ENCODE data around the gene LRRK1.

DNA sequence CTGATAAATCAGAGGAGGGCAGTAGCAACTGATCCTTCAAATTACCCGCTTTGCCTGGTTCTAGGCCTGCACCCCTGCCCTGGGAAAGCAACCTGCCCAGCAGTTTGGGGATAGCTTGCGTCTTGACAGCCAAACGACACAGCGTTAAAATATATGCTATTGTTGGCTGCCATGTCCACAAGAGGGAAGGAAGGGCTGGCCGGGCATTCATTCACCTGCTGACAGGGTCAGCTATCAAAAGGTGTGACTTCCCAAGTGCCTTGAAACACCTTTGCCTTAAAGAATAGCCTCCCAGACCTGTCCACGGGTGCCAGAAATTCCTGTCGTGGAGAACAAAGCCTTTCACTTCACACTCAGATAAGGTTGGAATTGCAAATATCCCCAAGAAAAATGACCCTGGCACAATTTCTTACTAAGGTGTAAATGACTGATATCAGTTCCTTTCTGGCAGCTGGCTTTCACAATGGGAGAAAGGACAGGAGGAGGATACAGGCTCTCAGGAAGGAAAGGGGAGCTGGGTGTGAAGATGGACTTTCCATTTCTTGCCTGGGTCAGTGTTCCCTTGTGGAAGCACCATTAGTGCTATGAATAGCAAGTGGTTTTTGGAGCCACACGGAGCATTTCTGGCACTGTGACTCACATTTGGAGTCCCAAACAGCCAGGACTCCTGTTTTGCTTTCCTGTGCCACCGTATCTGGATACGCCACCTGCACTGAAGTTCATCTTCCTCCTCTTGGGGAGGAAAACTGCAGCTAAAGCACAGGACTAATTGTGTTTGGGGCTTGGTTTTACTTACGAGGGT, 20.3 kb upstream of the LRRK1 start:
- TF ChIP-seq ZSCAN20 (CRISPR knock-in tag; IDR thresholded peaks at IDR 0.05; ENCODE audit: borderline replicate concordance) (no peak), MXD4 (CRISPR knock-in tag; IDR thresholded peaks at IDR 0.05) (no peak), NFYB (CRISPR knock-in tag; IDR thresholded peaks at IDR 0.05) (no peak), EP300 (IDR thresholded peaks at IDR 0.05; ENCODE audit: low read depth in 2 of 2, low read length in 2 of 2) (no peak), EP300 (CRISPR knock-in tag; IDR thresholded peaks at IDR 0.05; ENCODE audit: borderline replicate concordance) (no peak), ZNF546 (CRISPR knock-in tag; conservative IDR thresholded peaks at IDR 0.05) (no peak)
- TF ChIP-seq, protein P1, sequence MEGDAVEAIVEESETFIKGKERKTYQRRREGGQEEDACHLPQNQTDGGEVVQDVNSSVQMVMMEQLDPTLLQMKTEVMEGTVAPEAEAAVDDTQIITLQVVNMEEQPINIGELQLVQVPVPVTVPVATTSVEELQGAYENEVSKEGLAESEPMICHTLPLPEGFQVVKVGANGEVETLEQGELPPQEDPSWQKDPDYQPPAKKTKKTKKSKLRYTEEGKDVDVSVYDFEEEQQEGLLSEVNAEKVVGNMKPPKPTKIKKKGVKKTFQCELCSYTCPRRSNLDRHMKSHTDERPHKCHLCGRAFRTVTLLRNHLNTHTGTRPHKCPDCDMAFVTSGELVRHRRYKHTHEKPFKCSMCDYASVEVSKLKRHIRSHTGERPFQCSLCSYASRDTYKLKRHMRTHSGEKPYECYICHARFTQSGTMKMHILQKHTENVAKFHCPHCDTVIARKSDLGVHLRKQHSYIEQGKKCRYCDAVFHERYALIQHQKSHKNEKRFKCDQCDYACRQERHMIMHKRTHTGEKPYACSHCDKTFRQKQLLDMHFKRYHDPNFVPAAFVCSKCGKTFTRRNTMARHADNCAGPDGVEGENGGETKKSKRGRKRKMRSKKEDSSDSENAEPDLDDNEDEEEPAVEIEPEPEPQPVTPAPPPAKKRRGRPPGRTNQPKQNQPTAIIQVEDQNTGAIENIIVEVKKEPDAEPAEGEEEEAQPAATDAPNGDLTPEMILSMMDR (CRISPR knock-in tag; IDR thresholded peaks at IDR 0.05): no peak
- TF ChIP-seq, protein P2, sequence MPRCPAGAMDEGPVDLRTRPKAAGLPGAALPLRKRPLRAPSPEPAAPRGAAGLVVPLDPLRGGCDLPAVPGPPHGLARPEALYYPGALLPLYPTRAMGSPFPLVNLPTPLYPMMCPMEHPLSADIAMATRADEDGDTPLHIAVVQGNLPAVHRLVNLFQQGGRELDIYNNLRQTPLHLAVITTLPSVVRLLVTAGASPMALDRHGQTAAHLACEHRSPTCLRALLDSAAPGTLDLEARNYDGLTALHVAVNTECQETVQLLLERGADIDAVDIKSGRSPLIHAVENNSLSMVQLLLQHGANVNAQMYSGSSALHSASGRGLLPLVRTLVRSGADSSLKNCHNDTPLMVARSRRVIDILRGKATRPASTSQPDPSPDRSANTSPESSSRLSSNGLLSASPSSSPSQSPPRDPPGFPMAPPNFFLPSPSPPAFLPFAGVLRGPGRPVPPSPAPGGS (CRISPR knock-in tag; IDR thresholded peaks at IDR 0.05): no peak
- TF ChIP-seq, protein P3, sequence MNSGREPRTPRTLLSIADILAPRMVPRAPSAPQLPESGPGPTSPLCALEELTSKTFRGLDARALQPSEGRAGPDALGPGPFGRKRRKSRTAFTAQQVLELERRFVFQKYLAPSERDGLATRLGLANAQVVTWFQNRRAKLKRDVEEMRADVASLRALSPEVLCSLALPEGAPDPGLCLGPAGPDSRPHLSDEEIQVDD (CRISPR knock-in tag; IDR thresholded peaks at IDR 0.05; ENCODE audit: borderline replicate concordance): no peak
